Right lobe of liver (tissue), 6 donors: ENCODE data around the gene PROKR1. TPM values are rescaled to one million over a fixed set of nuclear protein-coding genes. Genes with fewer than 3 reads are reported as not detected.

Source experiments
- ATAC-seq, 4 donors: fragments of 200-7000 bp; cut with Tn5 transposase; one replicate each; pipeline ENCODE4 v1.9.1; 2020; ENCODE audit warnings: mild to moderate bottlenecking in 4 of 4, moderate library complexity in 4 of 4
- DNase-seq, 3 donors: peaks; one replicate each; pipeline ENCODE4 v3.0.0-alpha.2; 2020
- H3K27ac ChIP-seq, 3 donors: fragments of 200-600 bp; one replicate each; pipeline ENCODE4 v1.8.0; 2022
- H3K27me3 ChIP-seq, 2 donors: fragments of 200-600 bp; one replicate each; pipeline ENCODE4 v1.8.0; 2022
- H3K36me3 ChIP-seq, 4 donors: fragments of 200-600 bp; sonication (generic) in 1 of 4; one replicate each; pipeline versions ENCODE4 v1.5.1 to v1.8.0; 2017 to 2022; ENCODE audit warnings: control low read depth in 1 of 4
- H3K4me1 ChIP-seq, 4 donors: fragments of 200-600 bp; sonication (generic) in 1 of 4; one replicate each; pipeline versions ENCODE4 v1.5.1 to v1.8.0; 2017 to 2022; ENCODE audit warnings: control low read depth in 1 of 4
- H3K4me3 ChIP-seq, 3 donors: fragments of 200-600 bp; one replicate each; pipeline ENCODE4 v1.8.0; 2022
- H3K9me3 ChIP-seq, 4 donors: fragments of 200-600 bp; sonication (generic) in 1 of 4; one replicate each; pipeline versions ENCODE4 v1.5.1 to v1.8.0; 2017 to 2022; ENCODE audit warnings: control low read depth in 1 of 4
- POLR2A ChIP-seq: fragments of 450-650 bp; IDR thresholded peaks from one replicate; pipeline ENCODE4 v1.6.1; 2017; ENCODE audit warnings: antibody characterized with exemption, mild to moderate bottlenecking
- WGBS: methylation state at CpG from one replicate; pipeline ENCODE4 v1.1.6; 2018; ENCODE audit warnings: low coverage, low lambda C conversion rate; ENCODE audit not compliant: insufficient coverage; ENCODE audit errors: missing lambda C conversion rate; 5-methylcytosine and 5-hydroxymethylcytosine counted together
- intact Hi-C, 2 donors: fragments of 100-400 bp; cut with DNase I; formaldehyde crosslinking; loops; one replicate each; pipeline versions ENCODE4 v1.11.2 to v1.14.1; 2022
- total RNA-seq, 6 experiments: library from RNA; depleted of rRNA in 2 of 6; stranded (reverse); fragments of >200 nt in 2 of 6; fragmentation: NEBNext Ultra II Directional in 3 of 6; extraction: Animal tissue kit (Norgen Biotek cat#: 25700) in 3 of 6; gene quantifications; one replicate each; pipeline versions ENCODE4 v1.1.0 to v1.2.4, GENCODE V29; 2016 to 2023
- TF ChIP-seq, protein P1 (sequence below), 4 donors: fragments of 200-600 bp in 3 of 4; fragments of 450-650 bp in 1 of 4; IDR thresholded peaks; one replicate each; pipeline versions ENCODE4 v1.5.1 to v1.8.0; 2016 to 2022; ENCODE audit warnings: antibody characterized with exemption in 4 of 4, mild to moderate bottlenecking in 2 of 4
- donor health status: DM: no; HTN: yes; CAD: no.
- donor health status: DM: no; HTN: no; CAD: no.
- donor health status: DM: no; HTN: no; CAD: no.
- donor health status: DM: no; HTN: yes; CAD: no.
- donor health status: DM: no; HTN: yes; CAD: no.

PROKR1 gene
- total RNA-seq, 6 experiments from 2014 or later, result not detected

- intact Hi-C loops, result no loop called here
- ATAC-seq, result no peak
- no peaks in the 10 kb centered on the region for H3K4me1 ChIP-seq
- TF ChIP-seq, protein P1, sequence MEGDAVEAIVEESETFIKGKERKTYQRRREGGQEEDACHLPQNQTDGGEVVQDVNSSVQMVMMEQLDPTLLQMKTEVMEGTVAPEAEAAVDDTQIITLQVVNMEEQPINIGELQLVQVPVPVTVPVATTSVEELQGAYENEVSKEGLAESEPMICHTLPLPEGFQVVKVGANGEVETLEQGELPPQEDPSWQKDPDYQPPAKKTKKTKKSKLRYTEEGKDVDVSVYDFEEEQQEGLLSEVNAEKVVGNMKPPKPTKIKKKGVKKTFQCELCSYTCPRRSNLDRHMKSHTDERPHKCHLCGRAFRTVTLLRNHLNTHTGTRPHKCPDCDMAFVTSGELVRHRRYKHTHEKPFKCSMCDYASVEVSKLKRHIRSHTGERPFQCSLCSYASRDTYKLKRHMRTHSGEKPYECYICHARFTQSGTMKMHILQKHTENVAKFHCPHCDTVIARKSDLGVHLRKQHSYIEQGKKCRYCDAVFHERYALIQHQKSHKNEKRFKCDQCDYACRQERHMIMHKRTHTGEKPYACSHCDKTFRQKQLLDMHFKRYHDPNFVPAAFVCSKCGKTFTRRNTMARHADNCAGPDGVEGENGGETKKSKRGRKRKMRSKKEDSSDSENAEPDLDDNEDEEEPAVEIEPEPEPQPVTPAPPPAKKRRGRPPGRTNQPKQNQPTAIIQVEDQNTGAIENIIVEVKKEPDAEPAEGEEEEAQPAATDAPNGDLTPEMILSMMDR (IDR thresholded peaks at IDR 0.05), result no peak
- no peak for TF ChIP-seq POLR2A
- no peaks in the 10 kb centered on the region for H3K9me3 ChIP-seq
- H3K27me3 ChIP-seq, result no peaks in the 10 kb centered on the region
- H3K4me3 ChIP-seq, result no peak overlapping the region
- 45% methylated on average over 2 of the region's 2 CpGs for WGBS
- no peak overlapping the region for H3K27ac ChIP-seq
- H3K36me3 ChIP-seq, result no peaks in the 10 kb centered on the region
- no peak for DNase-seq
Measured at GRCh38 chr2:68684197-68684596, 40.8 kb downstream of the PROKR1 start.

DNA sequence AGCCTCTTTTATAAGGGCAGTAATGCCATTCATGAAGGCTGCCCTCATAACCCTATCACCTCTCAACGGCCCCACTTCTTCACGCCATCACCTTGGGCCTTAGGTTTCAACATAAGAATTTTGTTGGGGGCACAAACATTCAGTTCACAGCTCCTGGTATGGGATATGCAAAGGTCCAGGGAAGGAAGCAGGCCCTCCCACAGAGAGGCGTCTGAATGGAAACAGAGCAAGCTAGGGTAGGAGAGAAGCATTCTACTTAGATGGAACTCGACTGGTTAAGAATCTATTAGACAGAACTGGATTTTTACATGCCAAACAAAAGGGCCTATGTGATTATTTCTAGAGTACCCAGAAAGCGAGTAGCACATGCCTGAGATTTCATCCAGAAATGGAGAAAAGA lies 42.8 kb downstream of the PROKR1 start:
- Histone ChIP-seq H3K36me3 (no peaks in the 10 kb centered on the region), H3K27ac (no peak overlapping the region), H3K9me3 (no peaks in the 10 kb centered on the region), H3K27me3 (no peaks in the 10 kb centered on the region), H3K4me1 (no peaks in the 10 kb centered on the region), H3K4me3 (no peak overlapping the region)
- DNase-seq, result no peak
- ATAC-seq, result no peak
- WGBS, result 69% methylated on average over 4 of the region's 5 CpGs
- TF ChIP-seq, protein P1 (IDR thresholded peaks at IDR 0.05), result no peak
- no peak for TF ChIP-seq POLR2A
- intact Hi-C loops, result no loop called here

GRCh38 chr2:68687018-68687417 lies 43.6 kb downstream of the PROKR1 start:
- 86% methylated on average over 1 of the region's 1 CpG for WGBS
- no peak for TF ChIP-seq POLR2A
- TF ChIP-seq, protein P1 (IDR thresholded peaks at IDR 0.05), result no peak
- ATAC-seq, result no peak
- DNase-seq, result no peak
- intact Hi-C loops, result no loop called here
- Histone ChIP-seq H3K4me3 (no peak overlapping the region), H3K36me3 (no peaks in the 10 kb centered on the region), H3K27ac (no peak overlapping the region), H3K9me3 (no peaks in the 10 kb centered on the region), H3K27me3 (no peaks in the 10 kb centered on the region), H3K4me1 (no peaks in the 10 kb centered on the region)

DNA sequence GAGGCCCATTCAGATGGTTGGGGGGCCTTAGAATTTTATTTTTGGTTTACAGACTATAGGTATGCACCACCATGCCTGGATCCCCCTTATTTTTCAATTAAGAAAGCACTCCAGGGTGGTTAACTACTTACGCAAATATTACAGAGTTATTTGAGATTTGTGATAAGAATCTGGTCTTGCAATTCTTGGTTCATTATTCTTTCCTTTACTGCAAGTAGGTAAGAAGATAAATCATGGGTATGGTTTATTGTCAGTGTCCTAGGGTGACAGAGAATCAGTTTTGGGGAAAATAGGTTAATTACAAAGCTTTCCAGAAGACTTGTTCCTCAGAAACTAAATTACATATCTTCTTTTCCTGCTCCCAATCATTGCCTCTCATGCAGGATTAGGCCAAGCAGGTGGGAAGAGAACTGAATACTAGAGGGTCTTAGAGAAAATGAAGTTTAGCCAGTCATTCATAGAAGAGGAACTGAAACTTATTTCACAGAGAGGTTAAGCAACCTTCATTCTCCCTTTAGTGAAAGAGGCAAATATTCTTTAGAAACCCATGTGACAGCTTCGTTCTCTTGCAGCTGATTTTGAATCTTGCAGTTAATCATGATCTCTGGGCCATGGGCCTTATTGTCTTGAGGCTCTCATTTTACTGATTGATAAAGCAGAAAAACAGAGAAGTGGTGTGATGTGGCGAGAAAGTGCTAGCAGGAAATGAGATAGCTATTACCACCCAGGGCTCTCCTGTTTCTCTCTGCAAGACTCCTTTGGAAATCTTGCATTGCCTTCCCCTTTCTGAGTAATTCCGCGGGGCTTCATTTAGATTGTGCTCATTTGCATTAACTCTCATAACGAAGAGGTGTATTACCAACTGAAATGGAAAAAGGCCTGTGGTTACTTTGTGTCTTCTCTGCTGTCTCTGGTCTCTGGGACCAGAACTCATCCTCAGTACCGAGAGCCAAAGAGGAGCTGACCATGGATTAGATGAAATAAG lies 46.5 kb downstream of the PROKR1 start:
- Histone ChIP-seq H3K36me3 (no peaks in the 10 kb centered on the region), H3K27ac (no peak overlapping the region), H3K27me3 (no peaks in the 10 kb centered on the region), H3K4me3 (no peak overlapping the region), H3K4me1 (no peaks in the 10 kb centered on the region), H3K9me3 (no peaks in the 10 kb centered on the region)
- intact Hi-C loops, result no loop called here
- ATAC-seq (peak in 2 of 4 donors; percentile 29 to 35), DNase-seq (no peak)
- TF ChIP-seq, protein P1 (IDR thresholded peaks at IDR 0.05), result no peak
- TF ChIP-seq POLR2A, result no peak
- 38% methylated on average over 7 of the region's 7 CpGs for WGBS
